Measurements from ENCODE around the gene PDXK. TPM values are rescaled to one million over a fixed set of nuclear protein-coding genes. Genes with fewer than 3 reads are reported as not detected.

The PDXK gene
- total and polyA plus RNA-seq, 4 experiments from 2014 or later: 37.5 to 94.3 (median 77.4) TPM

GRCh38 chr21:43720539-43721166 is 1.7 kb downstream of the PDXK start:
- Histone ChIP-seq H3K36me3 (ENCODE audit: insufficient read depth, low read length) (no peaks in the 10 kb centered on the region), H3K4me1 (ENCODE audit: insufficient read depth, low read length) (peaks cover 28% of the 10 kb centered on the region), H3K4me3 (ENCODE audit: low read length in 2 of 2) (peak overlapping the region; percentile 9 to 62), H3K27ac (ENCODE audit: low read depth, low read length) (no peak overlapping the region), H3K9me3 (ENCODE audit: control insufficient read depth in 1 of 2, low read length in 2 of 2) (no peaks in the 10 kb centered on the region), H3K27me3 (ENCODE audit: insufficient read depth, low read length) (no peaks in the 10 kb centered on the region)
- Mint-ChIP-seq H3K4me1 (peaks cover 10 to 36% (median 24%) of the 10 kb centered on the region in 4 donors), H3K27ac (peak overlapping the region; percentile 53 to 90 (median 80)), H3K9me3 (peaks cover 0 to 2% (median 0%) of the 10 kb centered on the region in 8 donors), H3K4me3 (peak overlapping the region; percentile 82 to 89 (median 85)), H3K27me3 (no peaks in the 10 kb centered on the region), H3K36me3 (peaks cover 0 to 5% of the 10 kb centered on the region in 2 donors)
- intact Hi-C loops (cut with micrococcal nuclease): no loop called here
- ChIA-PET CTCF (ENCODE audit: partially characterized antibody) (no interaction called here), POLR2A (ENCODE audit: partially characterized antibody) (interaction anchor here (0.9 to 4.1 kb wide), 4 partner anchors 8 to 69 kb away, joined by 3 to 42 read pairs (median 6); partner anchors contain the start of genes HSF2BP, RRP1 and RRP1B)
- DNase-seq: no peak

GRCh38 chr21:43721206-43721605 is 2.3 kb downstream of the PDXK start:
- no peak overlapping the region for H3K27ac ChIP-seq (ENCODE audit: low read depth, low read length)
- no peaks in the 10 kb centered on the region for H3K36me3 ChIP-seq (ENCODE audit: insufficient read depth, low read length)
- Mint-ChIP-seq H3K4me3 (peak overlapping the region; percentile 82 to 89 (median 85)), H3K4me1 (peaks cover 13 to 40% (median 27%) of the 10 kb centered on the region in 4 donors), H3K27me3 (no peaks in the 10 kb centered on the region), H3K36me3 (peaks cover 0 to 5% of the 10 kb centered on the region in 2 donors), H3K9me3 (peaks cover 0 to 2% (median 0%) of the 10 kb centered on the region in 8 donors), H3K27ac (peak overlapping the region in 6 of 7 donors; percentile 51 to 90 (median 66))
- ChIA-PET CTCF (ENCODE audit: partially characterized antibody) (no interaction called here), POLR2A (ENCODE audit: partially characterized antibody) (interaction anchor here (4.1 kb wide), 1 partner anchor 7 kb away, joined by 42 read pairs; no protein-coding TSS in a partner anchor)
- intact Hi-C loops (cut with micrococcal nuclease): no loop called here
- no peak for DNase-seq
- no peaks in the 10 kb centered on the region for H3K9me3 ChIP-seq (ENCODE audit: control insufficient read depth in 1 of 2, low read length in 2 of 2)
- H3K4me3 ChIP-seq (ENCODE audit: low read length in 2 of 2): peak overlapping the region in 1 of 2 donors; percentile 9
- H3K4me1 ChIP-seq (ENCODE audit: insufficient read depth, low read length): peaks cover 31% of the 10 kb centered on the region
- no peaks in the 10 kb centered on the region for H3K27me3 ChIP-seq (ENCODE audit: insufficient read depth, low read length)

GRCh38 chr21:43721939-43722338 is 3.0 kb downstream of the PDXK start:
- Histone ChIP-seq H3K4me3 (ENCODE audit: low read length in 2 of 2) (no peak overlapping the region), H3K4me1 (ENCODE audit: insufficient read depth, low read length) (peaks cover 36% of the 10 kb centered on the region), H3K27ac (ENCODE audit: low read depth, low read length) (no peak overlapping the region), H3K9me3 (ENCODE audit: control insufficient read depth in 1 of 2, low read length in 2 of 2) (no peaks in the 10 kb centered on the region), H3K27me3 (ENCODE audit: insufficient read depth, low read length) (no peaks in the 10 kb centered on the region), H3K36me3 (ENCODE audit: insufficient read depth, low read length) (no peaks in the 10 kb centered on the region)
- Mint-ChIP-seq H3K4me3 (peak overlapping the region in 6 of 8 donors; percentile 24 to 85 (median 57)), H3K4me1 (peaks cover 16 to 47% (median 32%) of the 10 kb centered on the region in 4 donors), H3K9me3 (peaks cover 0 to 2% (median 0%) of the 10 kb centered on the region in 8 donors), H3K36me3 (peaks cover 0 to 7% of the 10 kb centered on the region in 2 donors), H3K27ac (peak overlapping the region in 4 of 7 donors; percentile 17 to 64 (median 35)), H3K27me3 (no peaks in the 10 kb centered on the region)
- CTCF ChIA-PET (ENCODE audit: partially characterized antibody): no interaction called here
- DNase-seq: no peak
- intact Hi-C loops (cut with micrococcal nuclease): no loop called here
- POLR2A ChIA-PET (ENCODE audit: partially characterized antibody): no interaction called here

GRCh38 chr21:43723648-43724047 is 4.7 kb downstream of the PDXK start:
- CTCF ChIA-PET (ENCODE audit: partially characterized antibody): no interaction called here
- H3K4me3 Mint-ChIP-seq: no peak overlapping the region
- peaks cover 29 to 60% (median 41%) of the 10 kb centered on the region in 4 donors for H3K4me1 Mint-ChIP-seq

GRCh38 chr21:43726686-43727518 is 8.0 kb downstream of the PDXK start:
- Histone ChIP-seq H3K27me3 (ENCODE audit: insufficient read depth, low read length) (no peaks in the 10 kb centered on the region), H3K36me3 (ENCODE audit: insufficient read depth, low read length) (no peaks in the 10 kb centered on the region), H3K27ac (ENCODE audit: low read depth, low read length) (no peak overlapping the region), H3K4me3 (ENCODE audit: low read length in 2 of 2) (no peak overlapping the region), H3K4me1 (ENCODE audit: insufficient read depth, low read length) (peaks cover 36% of the 10 kb centered on the region), H3K9me3 (ENCODE audit: control insufficient read depth in 1 of 2, low read length in 2 of 2) (no peaks in the 10 kb centered on the region)
- peaks cover 0 to 3% (median 0%) of the 10 kb centered on the region in 8 donors for H3K9me3 Mint-ChIP-seq
- H3K4me1 Mint-ChIP-seq: peaks cover 28 to 55% (median 41%) of the 10 kb centered on the region in 4 donors
- intact Hi-C loops (cut with micrococcal nuclease): no loop called here
- ChIA-PET CTCF (ENCODE audit: partially characterized antibody) (interaction anchor here (1.2 to 1.4 kb wide), 2 partner anchors 10 to 12 kb away, joined by 3 read pairs; no protein-coding TSS in a partner anchor), POLR2A (ENCODE audit: partially characterized antibody) (no interaction called here)
- H3K36me3 Mint-ChIP-seq: peaks cover 0 to 8% of the 10 kb centered on the region in 2 donors
- DNase-seq: no peak
- peak overlapping the region in 6 of 7 donors; percentile 8 to 93 (median 82) for H3K27ac Mint-ChIP-seq
- peak overlapping the region in 7 of 8 donors; percentile 48 to 85 (median 73) for H3K4me3 Mint-ChIP-seq
- no peaks in the 10 kb centered on the region for H3K27me3 Mint-ChIP-seq

More at GRCh38 chr21:43723648-43724047, 4.7 kb downstream of the PDXK start:
- H3K27ac ChIP-seq (ENCODE audit: low read depth, low read length): no peak overlapping the region
- Mint-ChIP-seq H3K27ac (no peak overlapping the region), H3K9me3 (peaks cover 0 to 3% (median 0%) of the 10 kb centered on the region in 8 donors), H3K27me3 (no peaks in the 10 kb centered on the region), H3K36me3 (peaks cover 0 to 5% of the 10 kb centered on the region in 2 donors)
- DNase-seq: no peak
- intact Hi-C loops (cut with micrococcal nuclease): no loop called here
- H3K4me3 ChIP-seq (ENCODE audit: low read length in 2 of 2): no peak overlapping the region
- POLR2A ChIA-PET (ENCODE audit: partially characterized antibody): no interaction called here
- no peaks in the 10 kb centered on the region for H3K9me3 ChIP-seq (ENCODE audit: control insufficient read depth in 1 of 2, low read length in 2 of 2)
- no peaks in the 10 kb centered on the region for H3K27me3 ChIP-seq (ENCODE audit: insufficient read depth, low read length)
- H3K4me1 ChIP-seq (ENCODE audit: insufficient read depth, low read length): peaks cover 53% of the 10 kb centered on the region
- no peaks in the 10 kb centered on the region for H3K36me3 ChIP-seq (ENCODE audit: insufficient read depth, low read length)

- Histone ChIP-seq H3K36me3 (ENCODE audit: insufficient read depth, low read length) (no peaks in the 10 kb centered on the region), H3K27me3 (ENCODE audit: insufficient read depth, low read length) (no peaks in the 10 kb centered on the region), H3K27ac (ENCODE audit: low read depth, low read length) (peak overlapping the region; percentile 47), H3K4me1 (ENCODE audit: insufficient read depth, low read length) (peaks cover 30% of the 10 kb centered on the region), H3K9me3 (ENCODE audit: control insufficient read depth in 1 of 2, low read length in 2 of 2) (no peaks in the 10 kb centered on the region), H3K4me3 (ENCODE audit: low read length in 2 of 2) (peak overlapping the region in 1 of 2 donors; percentile 51)
- H3K27me3 Mint-ChIP-seq: no peaks in the 10 kb centered on the region
- intact Hi-C loops (cut with micrococcal nuclease): loop anchor here (1.0 kb wide), 1 partner anchor 8 kb away; the partner anchor contains the start of gene PDXK
- peaks cover 28 to 48% (median 38%) of the 10 kb centered on the region in 4 donors for H3K4me1 Mint-ChIP-seq
- H3K4me3 Mint-ChIP-seq: peak overlapping the region in 7 of 8 donors; percentile 79 to 91 (median 80)
- ChIA-PET CTCF (ENCODE audit: partially characterized antibody) (interaction anchor here (1.0 to 1.4 kb wide), 3 partner anchors 9 to 62 kb away, joined by 3 read pairs; partner anchors contain the start of gene RRP1), POLR2A (ENCODE audit: partially characterized antibody) (interaction anchor here (1.7 to 2.5 kb wide), 2 partner anchors 8 to 62 kb away, joined by 12 to 42 read pairs; partner anchors contain the start of genes PDXK and RRP1)
- peaks cover 0 to 3% (median 0%) of the 10 kb centered on the region in 8 donors for H3K9me3 Mint-ChIP-seq
- DNase-seq: no peak
- peaks cover 0 to 8% of the 10 kb centered on the region in 2 donors for H3K36me3 Mint-ChIP-seq
- peak overlapping the region; percentile 78 to 96 (median 93) for H3K27ac Mint-ChIP-seq
Observed at GRCh38 chr21:43727519-43728153, 8.7 kb downstream of the PDXK start.

Measured in CD4-positive, alpha-beta memory T cell (primary cell).